IMR-90 (cell line): ENCODE results near the gene CFAP61. TPM values are rescaled to one million over a fixed set of nuclear protein-coding genes. Genes with fewer than 3 reads are reported as not detected.

Experiments used
- ATAC-seq: fragments of 200-7000 bp; cut with Tn5 transposase; 2 replicates; pipeline ENCODE4 v1.9.1; 2020; ENCODE audit warnings: low read depth, mild to moderate bottlenecking, moderate library complexity
- BruUV-seq: library from RNA; stranded (reverse); fragments of 400-500 nt; replicated peaks from 2 replicates; lab custom pipeline; 2021; lab: Mats Ljungman, UMichigan
- CTCF ChIA-PET: fragments of 300-600 bp; formaldehyde crosslinking; extraction: SDS; loops from one replicate; lab custom pipeline; 2021; ENCODE audit warnings: antibody characterized with exemption; lab: Yijun Ruan, JAX
- POLR2A ChIA-PET: fragments of 300-600 bp; sonication (Branson Sonifier 250); formaldehyde crosslinking; loops from one replicate; lab custom pipeline; 2022; ENCODE audit warnings: antibody characterized with exemption; ENCODE audit not compliant: unreplicated experiment; lab: Charles Lee
- DNase-seq: peaks from one replicate; pipeline ENCODE4 v3.0.0; 2013
- H2AFZ ChIP-seq: replicated peaks from 2 replicates; pipeline ENCODE3; 2013; ENCODE audit warnings: low read length, mild to moderate bottlenecking; ENCODE audit not compliant: poor library complexity
- H2AK5ac ChIP-seq: 2 replicates; pipeline ENCODE4 v1.6.1; 2013; ENCODE audit warnings: low read depth, low read length, inconsistent platforms
- H2AK9ac ChIP-seq: replicated peaks from 2 replicates; pipeline ENCODE3; 2013; ENCODE audit warnings: mild to moderate bottlenecking, low read depth, low read length, moderate library complexity; ENCODE audit not compliant: poor library complexity
- H2BK120ac ChIP-seq: 2 replicates; pipeline ENCODE4 v1.6.1; 2013; ENCODE audit warnings: low read depth, low read length, inconsistent platforms
- H2BK15ac ChIP-seq: 3 replicates; pipeline ENCODE4 v1.6.1; 2013; ENCODE audit warnings: low read depth, low read length, inconsistent platforms
- H2BK20ac ChIP-seq: 2 replicates; pipeline ENCODE4 v1.6.1; 2013; ENCODE audit warnings: low read depth, mild to moderate bottlenecking, inconsistent platforms, low read length, moderate library complexity
- H2BK5ac ChIP-seq: 2 replicates; pipeline ENCODE4 v1.6.1; 2013; ENCODE audit warnings: mild to moderate bottlenecking, low read depth, low read length, inconsistent platforms; ENCODE audit not compliant: poor library complexity, severe bottlenecking
- H3K14ac ChIP-seq: replicated peaks from 2 replicates; pipeline ENCODE4 v1.6.1; 2013; ENCODE audit warnings: low read depth, low read length, inconsistent platforms
- H3K18ac ChIP-seq: 2 replicates; pipeline ENCODE4 v1.6.1; 2013; ENCODE audit warnings: low read depth, low read length, control low read depth
- H3K23ac ChIP-seq: 2 replicates; pipeline ENCODE4 v1.6.1; 2013; ENCODE audit warnings: low read depth, low read length, inconsistent platforms
- H3K27ac ChIP-seq: 2 replicates; pipeline ENCODE4 v1.5.1; 2013; ENCODE audit warnings: mild to moderate bottlenecking, control low read depth, low read length; ENCODE audit not compliant: insufficient read depth
- H3K27me3 ChIP-seq: 2 replicates; pipeline ENCODE4 v1.6.1; 2013; ENCODE audit warnings: low read length; ENCODE audit not compliant: control insufficient read depth, insufficient read depth
- H3K36me3 ChIP-seq: 2 replicates; pipeline ENCODE4 v1.6.1; 2013; ENCODE audit warnings: low read length, mixed read lengths; ENCODE audit not compliant: control insufficient read depth, insufficient read depth
- H3K4ac ChIP-seq: 2 replicates; pipeline ENCODE4 v1.6.1; 2013; ENCODE audit warnings: low read depth, low read length, inconsistent platforms
- H3K4me1 ChIP-seq: 2 replicates; pipeline ENCODE4 v1.6.1; 2013; ENCODE audit warnings: low read length, mixed read lengths; ENCODE audit not compliant: control insufficient read depth, insufficient read depth
- H3K4me2 ChIP-seq: 2 replicates; pipeline ENCODE4 v1.6.1; 2013; ENCODE audit warnings: low read depth, mild to moderate bottlenecking, control low read depth, low read length, moderate library complexity
- H3K4me3 ChIP-seq: 2 replicates; pipeline ENCODE4 v1.5.1; 2013; ENCODE audit warnings: low read depth, mild to moderate bottlenecking, control low read depth, low read length, moderate library complexity; ENCODE audit not compliant: insufficient read depth
- H3K56ac ChIP-seq: 2 replicates; pipeline ENCODE4 v1.6.1; 2013; ENCODE audit warnings: low read length, inconsistent platforms; ENCODE audit not compliant: insufficient read depth; ENCODE audit errors: extremely low read depth
- H3K79me1 ChIP-seq, 2 experiments: 2 replicates each; pipeline ENCODE4 v1.6.1; 2013; ENCODE audit warnings: low read length in 2 of 2, inconsistent platforms in 1 of 2, low read depth in 1 of 2
- H3K9ac ChIP-seq: 2 replicates; pipeline ENCODE4 v1.6.1; 2013; ENCODE audit warnings: low read depth, low read length, control low read depth
- H3K9me1 ChIP-seq: 2 replicates; pipeline ENCODE4 v1.6.1; 2013; ENCODE audit warnings: low read length, inconsistent platforms; ENCODE audit not compliant: insufficient read depth
- H3K9me3 ChIP-seq: 2 replicates; pipeline ENCODE4 v1.6.1; 2013; ENCODE audit warnings: low read length; ENCODE audit not compliant: control insufficient read depth, insufficient read depth
- H4K20me1 ChIP-seq: 2 replicates; pipeline ENCODE4 v1.6.1; 2013; ENCODE audit warnings: low read length, inconsistent platforms; ENCODE audit not compliant: insufficient read depth
- H4K5ac ChIP-seq: 2 replicates; pipeline ENCODE4 v1.6.1; 2013; ENCODE audit warnings: mild to moderate bottlenecking, low read depth, low read length, control low read depth
- H4K8ac ChIP-seq, 2 experiments: 2 replicates each; pipeline ENCODE4 v1.6.1; 2013; ENCODE audit warnings: low read depth in 2 of 2, low read length in 2 of 2, control low read depth in 1 of 2, inconsistent platforms in 1 of 2
- H4K91ac ChIP-seq: 2 replicates; pipeline ENCODE4 v1.6.1; 2013; ENCODE audit warnings: low read depth, low read length, inconsistent platforms; ENCODE audit not compliant: insufficient read depth
- CEBPB ChIP-seq: IDR thresholded peaks from 2 replicates; pipeline ENCODE4 v1.6.1; 2012; ENCODE audit warnings: low read depth, low read length, improper control_type of control experiment
- CHD1 ChIP-seq: IDR thresholded peaks from 2 replicates; pipeline ENCODE4 v1.6.1; 2012; ENCODE audit warnings: low read depth, low read length, improper control_type of control experiment
- CTCF ChIP-seq: conservative IDR thresholded peaks from 2 replicates; pipeline ENCODE4 v1.5.1; 2012; ENCODE audit warnings: mild to moderate bottlenecking, low read depth, low read length, improper control_type of control experiment
- FOS ChIP-seq: fragments of 150-350 bp; IDR thresholded peaks from 2 replicates; pipeline ENCODE4 v1.6.1; 2016; ENCODE audit warnings: low read depth, low read length
- MAFK ChIP-seq: IDR thresholded peaks from 2 replicates; pipeline ENCODE4 v1.6.1; 2012; ENCODE audit warnings: low read depth, low read length, improper control_type of control experiment
- MAZ ChIP-seq: IDR thresholded peaks from 2 replicates; pipeline ENCODE4 v1.6.1; 2012; ENCODE audit warnings: low read depth, mild to moderate bottlenecking, low read length, improper control_type of control experiment, moderate library complexity, borderline replicate concordance
- MXI1 ChIP-seq: IDR thresholded peaks from 2 replicates; pipeline ENCODE4 v1.6.1; 2012; ENCODE audit warnings: low read depth, mild to moderate bottlenecking, low read length, moderate library complexity, borderline replicate concordance
- POLR2A ChIP-seq: IDR thresholded peaks from 2 replicates; pipeline ENCODE4 v1.6.1; 2012; ENCODE audit warnings: mild to moderate bottlenecking, low read depth, low read length
- SMC3 ChIP-seq: fragments of 150-350 bp; IDR thresholded peaks from 2 replicates; pipeline ENCODE4 v1.6.1; 2016; ENCODE audit warnings: low read depth, mild to moderate bottlenecking, antibody characterized with exemption, low read length, moderate library complexity
- WGBS, 2 experiments: methylation state at CpG; one replicate each; pipeline versions ENCODE4 v1.1.5 to v1.1.7; 2013; ENCODE audit warnings: missing lambda C conversion rate in 2 of 2; ENCODE audit not compliant: insufficient read length in 1 of 2; ENCODE audit errors: extremely low coverage in 2 of 2; 5-methylcytosine and 5-hydroxymethylcytosine counted together
- dilution Hi-C: fragments of 300-500 bp; cut with HindIII; formaldehyde crosslinking; loops from one replicate; pipeline ENCODE4 v1.14.3; 2018; ENCODE audit warnings: low sequenced_read_pairs; ENCODE audit not compliant: unreplicated experiment
- in situ Hi-C: fragments of 300-500 bp; cut with MboI; formaldehyde crosslinking; loops from 3 replicates; pipeline ENCODE4 v1.14.3; 2019; ENCODE audit warnings: low sequenced_read_pairs, inconsistent platforms, mixed read lengths
- intact Hi-C: fragments of 100-400 bp; cut with micrococcal nuclease; formaldehyde crosslinking; loops from 2 replicates; pipeline ENCODE4 v1.10.0; 2022
- polyA plus RNA-seq, 3 experiments: library from polyadenylated mRNA; depleted of rRNA; stranded (reverse); fragments of >200 nt; gene quantifications; 2 replicates each; pipeline ENCODE4 v1.2.3, GENCODE V29; 2012; ENCODE audit warnings: low replicate concordance in 1 of 3
- total RNA-seq: library from RNA; depleted of rRNA; stranded (reverse); fragments of >200 nt; gene quantifications from 2 replicates; pipeline ENCODE4 v1.2.3, GENCODE V29; 2012
- TF ChIP-seq, protein P1 (sequence below): fragments of 150-350 bp; IDR thresholded peaks from 2 replicates; pipeline ENCODE4 v1.6.1; 2017; ENCODE audit warnings: mild to moderate bottlenecking, antibody characterized with exemption, low read length, low read depth
- TF ChIP-seq, protein P2 (sequence below): fragments of 150-350 bp; IDR thresholded peaks from 2 replicates; pipeline ENCODE4 v1.6.1; 2016; ENCODE audit warnings: low read depth, mild to moderate bottlenecking, low read length, moderate library complexity, borderline replicate concordance

Gene CFAP61
- total and polyA plus RNA-seq, 2 of the 4 experiments (the other 2 are of a cell fraction): 0.07 TPM; not detected in 1

- in situ Hi-C loops: no loop called here
- TF ChIP-seq SMC3 (no peak), CTCF (no peak), CHD1 (no peak), MAFK (no peak), MAZ (no peak), FOS (no peak), CEBPB (no peak), POLR2A (no peak), MXI1 (no peak)
- TF ChIP-seq, protein P1, sequence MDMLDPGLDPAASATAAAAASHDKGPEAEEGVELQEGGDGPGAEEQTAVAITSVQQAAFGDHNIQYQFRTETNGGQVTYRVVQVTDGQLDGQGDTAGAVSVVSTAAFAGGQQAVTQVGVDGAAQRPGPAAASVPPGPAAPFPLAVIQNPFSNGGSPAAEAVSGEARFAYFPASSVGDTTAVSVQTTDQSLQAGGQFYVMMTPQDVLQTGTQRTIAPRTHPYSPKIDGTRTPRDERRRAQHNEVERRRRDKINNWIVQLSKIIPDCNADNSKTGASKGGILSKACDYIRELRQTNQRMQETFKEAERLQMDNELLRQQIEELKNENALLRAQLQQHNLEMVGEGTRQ: no peak
- TF ChIP-seq, protein P2, sequence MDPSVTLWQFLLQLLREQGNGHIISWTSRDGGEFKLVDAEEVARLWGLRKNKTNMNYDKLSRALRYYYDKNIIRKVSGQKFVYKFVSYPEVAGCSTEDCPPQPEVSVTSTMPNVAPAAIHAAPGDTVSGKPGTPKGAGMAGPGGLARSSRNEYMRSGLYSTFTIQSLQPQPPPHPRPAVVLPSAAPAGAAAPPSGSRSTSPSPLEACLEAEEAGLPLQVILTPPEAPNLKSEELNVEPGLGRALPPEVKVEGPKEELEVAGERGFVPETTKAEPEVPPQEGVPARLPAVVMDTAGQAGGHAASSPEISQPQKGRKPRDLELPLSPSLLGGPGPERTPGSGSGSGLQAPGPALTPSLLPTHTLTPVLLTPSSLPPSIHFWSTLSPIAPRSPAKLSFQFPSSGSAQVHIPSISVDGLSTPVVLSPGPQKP: no peak
- no peaks in the 10 kb centered on the region for H3K27me3 ChIP-seq
- H3K9me3 ChIP-seq: no peaks in the 10 kb centered on the region
- no peaks in the 10 kb centered on the region for H3K4me1 ChIP-seq
- no peak for DNase-seq
- no peak overlapping the region for H4K8ac ChIP-seq
- dilution Hi-C loops: no loop called here
- H2BK15ac ChIP-seq: no peak overlapping the region
- H3K9ac ChIP-seq: no peak overlapping the region
- H2BK120ac ChIP-seq: no peak overlapping the region
- ChIA-PET CTCF (no interaction called here), POLR2A (no interaction called here)
- no peak overlapping the region for H2AFZ ChIP-seq
- no TSS peak for BruUV-seq
- no peak overlapping the region for H3K14ac ChIP-seq
- no peaks in the 10 kb centered on the region for H3K9me1 ChIP-seq
- H2AK9ac ChIP-seq: no peak overlapping the region
- no peak overlapping the region for H3K23ac ChIP-seq
- H2BK20ac ChIP-seq: no peak overlapping the region
- H3K4me2 ChIP-seq: no peak overlapping the region
- H3K4me3 ChIP-seq: no peak overlapping the region
- no peaks in the 10 kb centered on the region for H4K20me1 ChIP-seq
- no peak overlapping the region for H4K91ac ChIP-seq
- no peak overlapping the region for H4K5ac ChIP-seq
- no peak overlapping the region for H2AK5ac ChIP-seq
- no peak overlapping the region for H3K27ac ChIP-seq
- ATAC-seq: no peak
- H3K4ac ChIP-seq: no peak overlapping the region
- H3K56ac ChIP-seq: no peak overlapping the region
- H2BK5ac ChIP-seq: no peak overlapping the region
- H3K36me3 ChIP-seq: no peaks in the 10 kb centered on the region
- no CpG with 5 or more reads among the region's 4 CpGs for WGBS, 2 experiments
- intact Hi-C loops: no loop called here
- no peak overlapping the region for H3K18ac ChIP-seq
- H3K79me1 ChIP-seq: no peaks in the 10 kb centered on the region
These were observed 240.8 kb downstream of the CFAP61 start for GRCh38 chr20:20293141-20293540.
